ENCODE measurements around the gene UBE2E1. TPM values are rescaled to one million over a fixed set of nuclear protein-coding genes. Genes with fewer than 3 reads are reported as not detected.

The UBE2E1 gene
- total RNA-seq, 2 donors from 2014 or later: 62.2 to 70.7 TPM

- Mint-ChIP-seq H3K27ac (no peak overlapping the region), H3K4me1 (no peaks in the 10 kb centered on the region), H3K36me3 (ENCODE audit: low read depth) (peaks cover 2% of the 10 kb centered on the region), H3K27me3 (peaks cover 13% of the 10 kb centered on the region), H3K4me3 (no peak overlapping the region)
- ATAC-seq (no peak), DNase-seq (no peak)
- H3K9me3 ChIP-seq (ENCODE audit: control insufficient read depth, low read length, poor library complexity, severe bottlenecking): peaks cover 2% of the 10 kb centered on the region
Observed at GRCh38 chr3:23937296-23937695, 131.5 kb downstream of the UBE2E1 start.

- Mint-ChIP-seq H3K4me3 (no peak overlapping the region), H3K27ac (no peak overlapping the region), H3K4me1 (peaks cover 3% of the 10 kb centered on the region), H3K27me3 (peaks cover 8% of the 10 kb centered on the region), H3K36me3 (ENCODE audit: low read depth) (peaks cover 2% of the 10 kb centered on the region)
- H3K9me3 ChIP-seq (ENCODE audit: control insufficient read depth, low read length, poor library complexity, severe bottlenecking): peaks cover 1% of the 10 kb centered on the region
- DNase-seq (no peak), ATAC-seq (no peak)
Observed at GRCh38 chr3:23938688-23939087, 132.9 kb downstream of the UBE2E1 start.

GRCh38 chr3:23940775-23941174, 135.0 kb downstream of the UBE2E1 start:
- DNase-seq (no peak), ATAC-seq (no peak)
- no peak overlapping the region for H3K27ac Mint-ChIP-seq
- peaks cover 11% of the 10 kb centered on the region for H3K4me1 Mint-ChIP-seq
- peaks cover 8% of the 10 kb centered on the region for H3K27me3 Mint-ChIP-seq
- H3K36me3 Mint-ChIP-seq (ENCODE audit: low read depth): no peaks in the 10 kb centered on the region
- no peaks in the 10 kb centered on the region for H3K9me3 ChIP-seq (ENCODE audit: control insufficient read depth, low read length, poor library complexity, severe bottlenecking)
- no peak overlapping the region for H3K4me3 Mint-ChIP-seq

Other genes starting within 250 kb of the UBE2E1 start
- 1 to 10 TPM; 2.6 to 2.7 TPM for gene NKIRAS1, start 111.0 kb downstream of the UBE2E1 start, total RNA-seq
- gene RPL15, start 111.2 kb downstream of the UBE2E1 start, total RNA-seq: 1,000 to 10,000 TPM; 1,887 to 2,036 TPM
- 100 to 1,000 TPM; 132 to 171 TPM for gene NR1D2, start 139.3 kb downstream of the UBE2E1 start, total RNA-seq